GM18505 (cell line): ENCODE measurements around the gene DUSP1.

Experiments
- ATAC-seq: cut with Tn5 transposase; IDR thresholded peaks from one replicate; pipeline ENCODE4 v1.9.1; 2021; ENCODE audit not compliant: unreplicated experiment
- POLR2A ChIP-seq: IDR thresholded peaks from 4 replicates; pipeline ENCODE4 v1.6.1; 2011; ENCODE audit warnings: borderline replicate concordance; ENCODE audit not compliant: insufficient read depth, insufficient read length; ENCODE audit errors: extremely low read depth

The DUSP1 gene

DNA sequence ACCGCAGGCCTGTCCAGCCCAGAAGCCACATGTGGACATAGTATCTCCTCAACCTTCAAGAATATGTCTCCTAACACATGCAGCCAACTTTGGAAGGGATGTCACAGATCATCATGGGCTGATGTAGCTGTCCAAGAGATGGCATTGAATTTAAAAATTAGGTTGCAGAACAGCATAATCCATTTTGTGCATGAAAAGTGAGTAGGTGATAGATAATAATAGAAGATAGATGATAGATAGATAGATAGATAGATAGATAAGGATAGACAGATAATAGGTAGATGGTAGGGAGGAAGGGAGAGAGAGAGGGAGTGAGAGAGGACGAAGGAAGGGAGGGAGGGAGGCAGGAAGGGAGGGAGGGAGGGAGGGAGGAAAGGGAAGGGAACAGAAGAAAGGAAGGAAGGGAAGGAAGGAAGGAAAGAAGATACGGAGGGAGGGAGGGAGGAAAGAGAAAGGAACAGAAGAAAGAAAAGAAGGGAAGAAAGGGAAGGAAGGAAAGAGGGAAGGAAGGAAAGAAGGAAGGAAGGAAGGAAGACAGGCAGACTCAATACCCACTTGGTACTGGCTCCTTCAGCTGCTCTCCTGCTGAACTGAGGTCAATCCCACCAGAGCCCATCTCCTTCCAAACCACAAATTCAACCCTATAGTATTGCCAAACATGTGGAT is 34.2 kb upstream of the DUSP1 start:
- no peak for TF ChIP-seq POLR2A
- ATAC-seq = no peak

DNA sequence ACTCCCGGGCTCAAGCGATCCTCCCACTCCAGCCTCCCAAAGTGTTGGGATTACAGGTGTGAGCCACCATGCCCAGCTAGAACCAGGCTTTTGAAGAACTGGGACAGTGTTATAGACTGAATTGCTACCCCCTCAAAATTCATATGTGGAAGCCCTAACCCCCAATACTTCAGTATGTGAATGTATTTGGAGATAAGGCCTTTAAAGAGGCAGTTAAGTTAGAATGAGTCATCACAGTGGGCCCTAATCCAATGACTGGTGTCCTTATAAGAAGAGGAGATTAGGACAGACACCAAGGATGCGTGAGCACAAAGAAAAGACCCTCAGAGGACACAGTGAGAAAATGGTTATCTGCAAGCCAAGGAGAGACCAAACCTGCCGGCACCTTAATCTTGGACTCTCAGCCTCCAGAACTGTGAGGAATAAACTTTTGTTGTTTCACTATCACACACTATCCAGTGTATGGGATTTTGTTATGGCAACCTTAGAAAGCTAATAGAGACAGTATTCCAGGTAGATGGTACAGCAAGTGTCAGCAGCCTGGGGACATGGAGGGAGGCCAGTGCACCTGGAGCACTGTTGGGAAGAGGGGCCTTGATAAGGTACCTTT is 31.7 kb upstream of the DUSP1 start:
- no peak for ATAC-seq

DNA sequence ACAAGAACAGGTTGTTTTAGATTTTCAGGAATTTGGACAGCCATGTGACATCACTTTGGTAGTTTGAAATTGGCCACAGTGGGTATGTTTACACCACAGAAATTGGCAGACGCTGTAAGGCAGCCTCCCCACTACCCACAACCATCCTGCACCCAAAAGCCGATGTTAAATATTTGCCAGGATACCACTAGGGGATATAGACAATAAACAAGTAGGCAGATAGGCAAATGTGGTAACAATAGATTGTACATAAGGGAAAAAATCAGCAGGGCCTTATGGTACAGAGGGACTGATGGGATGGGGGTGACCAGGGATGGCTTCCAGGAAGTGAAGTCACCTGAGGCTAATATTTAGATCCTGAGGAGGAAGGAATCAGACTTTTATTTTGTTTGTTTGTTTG is 31.1 kb upstream of the DUSP1 start:
- no peak for TF ChIP-seq POLR2A
- no peak for ATAC-seq

More for the DNA sequence above, 31.7 kb upstream of the DUSP1 start:
- TF ChIP-seq POLR2A = no peak

DNA sequence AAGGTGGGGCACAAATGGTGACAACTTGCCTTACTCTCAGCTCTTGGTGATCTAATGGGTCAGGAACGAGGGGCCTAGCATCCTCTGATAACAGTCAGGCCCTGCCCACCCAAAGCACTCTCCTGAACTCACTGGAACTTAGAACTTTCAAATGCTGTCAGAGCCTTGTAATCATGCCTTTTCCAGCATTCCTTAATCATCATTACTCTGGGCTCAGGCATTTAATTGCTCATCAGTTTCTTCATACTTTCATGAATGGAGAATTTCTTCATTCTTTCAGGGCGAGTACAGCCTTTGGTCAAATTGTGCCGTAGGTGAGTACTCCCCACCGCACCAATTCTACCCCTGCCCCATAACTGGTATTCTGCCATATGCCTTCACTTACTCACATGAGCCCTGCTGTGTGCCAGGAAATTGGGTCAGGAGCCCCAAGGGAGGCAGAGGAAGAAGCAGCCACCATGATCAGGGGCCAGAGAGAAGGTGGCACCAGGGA is 30.2 kb upstream of the DUSP1 start:
- no peak for ATAC-seq
- TF ChIP-seq POLR2A = no peak

DNA sequence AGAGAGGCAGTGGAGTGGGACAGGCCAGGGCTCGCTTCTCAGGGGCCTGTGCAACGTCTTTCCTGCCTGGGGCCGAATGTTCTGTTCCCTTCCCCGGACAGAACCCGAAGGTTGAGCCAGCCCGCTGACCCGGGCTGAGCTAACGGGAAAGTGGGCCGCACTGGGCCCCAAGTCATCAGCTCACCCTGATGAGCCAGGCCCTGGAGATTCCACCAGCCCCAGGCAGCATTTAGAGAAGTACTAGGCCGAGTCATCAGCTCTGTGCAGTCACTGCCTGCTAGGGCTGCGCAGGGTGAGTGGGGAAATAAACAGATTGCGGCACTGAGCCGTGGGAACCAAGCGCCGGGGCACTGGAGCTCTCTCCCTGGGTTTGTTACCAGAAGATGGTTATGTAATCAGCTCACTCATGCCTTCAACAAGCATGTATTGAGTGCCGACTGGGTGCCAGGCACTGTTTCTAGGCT is 29.1 kb upstream of the DUSP1 start:
- no peak for ATAC-seq
- TF ChIP-seq POLR2A = no peak

DNA sequence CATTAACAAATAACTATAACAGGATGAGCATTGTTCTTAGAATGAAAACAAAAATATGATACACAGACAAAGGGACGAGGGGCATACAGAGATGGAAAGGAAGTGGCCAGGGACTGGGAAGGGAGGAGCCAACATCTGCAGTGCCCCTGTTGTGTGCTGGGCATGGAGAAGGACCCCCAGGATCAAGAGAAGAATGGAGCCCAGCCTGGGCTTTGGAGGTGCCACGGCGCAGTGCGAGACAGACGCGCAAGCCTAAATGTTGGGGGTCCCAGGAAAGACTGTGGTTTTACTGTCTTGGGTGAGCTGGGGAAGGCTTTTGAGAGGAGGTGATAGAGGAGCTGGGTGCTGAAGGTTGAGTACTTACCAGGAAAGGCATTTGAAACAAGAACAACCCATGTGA is 28.4 kb upstream of the DUSP1 start:
- TF ChIP-seq POLR2A = no peak
- no peak for ATAC-seq

DNA sequence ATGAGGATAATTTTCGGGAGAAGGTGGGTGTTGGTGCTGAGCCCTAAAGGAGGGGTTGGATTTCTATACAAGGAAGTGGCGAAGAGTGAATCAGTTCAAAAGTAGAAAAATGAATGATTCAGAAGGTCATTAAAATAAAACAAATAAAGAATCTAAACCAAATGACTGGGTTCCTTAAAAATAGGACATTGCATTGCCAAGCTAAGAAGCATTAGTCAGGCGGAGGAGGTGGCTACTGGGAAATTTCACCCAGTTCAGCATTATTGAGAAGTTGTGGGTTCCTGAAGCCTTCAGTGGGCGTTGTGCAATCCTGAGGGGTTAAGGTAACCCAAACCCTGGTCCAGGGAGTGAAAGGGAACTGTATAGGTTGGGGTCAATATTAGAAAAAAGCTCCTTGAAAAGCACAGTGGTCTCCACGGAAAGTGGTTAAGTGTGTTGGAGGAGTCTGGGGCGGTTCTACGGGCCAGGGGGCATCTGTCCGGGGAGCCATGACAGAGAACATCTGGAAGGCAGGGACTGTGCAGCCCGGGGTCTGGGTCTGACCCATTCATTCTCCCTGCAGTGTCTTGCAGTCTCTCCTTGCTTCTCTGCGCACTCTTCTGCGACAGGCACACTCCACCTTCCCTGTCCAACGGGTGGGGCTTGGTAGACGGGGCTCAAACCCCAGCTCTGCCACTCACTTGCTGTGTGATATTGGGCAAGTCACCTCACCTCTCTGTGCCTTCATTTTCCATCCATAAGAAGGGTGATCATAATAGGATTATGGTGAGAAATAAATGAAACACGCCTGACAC is 27.6 kb upstream of the DUSP1 start:
- ATAC-seq = no peak
- TF ChIP-seq POLR2A = no peak

DNA sequence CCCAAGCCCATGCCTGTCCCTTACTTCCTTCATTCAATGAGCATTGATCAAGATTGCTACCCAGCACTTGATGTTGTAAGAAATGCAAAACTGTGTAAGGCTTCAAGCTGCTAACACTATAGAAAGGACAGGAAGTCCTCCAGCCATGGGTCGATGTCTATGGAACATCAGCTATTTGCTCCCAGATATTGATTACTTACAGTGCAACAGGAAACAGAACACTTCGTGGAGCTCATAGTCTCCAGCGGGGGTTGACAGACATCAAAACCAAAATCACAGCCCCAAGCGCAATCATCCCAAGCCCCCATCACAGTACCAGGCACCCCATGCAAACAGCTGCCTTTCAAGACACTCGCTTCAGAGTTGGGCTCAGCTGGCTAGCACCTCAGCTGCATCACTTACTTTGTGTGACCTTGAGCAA is 26.8 kb upstream of the DUSP1 start:
- ATAC-seq = no peak
- no peak for TF ChIP-seq POLR2A

DNA sequence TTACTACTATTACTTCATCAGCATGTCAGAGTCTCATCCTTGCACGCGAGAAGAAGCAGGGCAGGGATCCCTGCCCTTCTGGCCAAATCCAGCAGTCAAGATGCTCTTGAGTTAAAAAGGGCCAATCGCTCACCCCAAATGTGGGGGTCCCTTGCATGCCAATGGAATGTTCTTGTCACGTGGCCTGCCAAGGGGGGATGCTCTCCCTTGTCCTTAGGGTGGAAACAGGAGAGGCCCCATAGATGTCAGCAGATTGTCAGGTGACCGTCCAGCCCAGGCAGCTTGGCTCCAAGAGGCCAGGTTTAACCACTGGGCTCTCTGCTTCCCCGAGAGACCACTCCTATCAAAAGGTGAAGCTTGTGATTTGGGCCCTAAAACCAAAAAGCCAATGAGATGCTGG is 25.3 kb upstream of the DUSP1 start:
- ATAC-seq = no peak

DNA sequence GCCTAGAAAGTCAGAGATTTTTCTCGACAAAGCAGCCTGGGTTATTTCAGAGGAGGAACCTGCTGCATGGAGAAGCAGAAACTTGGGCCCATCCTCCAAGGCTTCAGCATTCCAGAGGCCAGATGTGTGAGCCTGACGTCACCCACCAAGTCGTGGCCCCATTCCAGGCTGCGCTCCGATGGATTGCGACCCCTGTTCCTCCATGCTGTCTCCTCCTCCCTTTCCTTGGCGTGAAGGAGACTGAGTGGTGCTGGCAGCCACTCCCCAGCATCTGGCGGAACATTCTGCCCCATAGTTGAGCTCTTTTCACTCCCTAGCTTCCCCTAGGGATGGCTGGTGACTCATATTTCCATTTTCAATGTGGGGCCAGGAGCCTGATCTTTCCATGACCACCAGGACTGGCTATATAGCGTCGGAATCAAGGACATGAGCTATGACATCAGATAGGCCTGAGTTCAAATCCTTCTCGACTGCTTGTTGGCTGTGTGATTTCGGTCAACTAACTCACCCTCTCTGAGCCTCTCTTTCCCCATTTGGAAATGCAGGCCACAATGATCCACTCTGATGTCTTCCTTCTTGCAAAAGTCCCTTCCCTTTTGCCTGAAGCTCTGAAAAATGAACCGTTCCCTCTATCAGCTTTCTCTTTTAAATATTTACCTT is 24.5 kb upstream of the DUSP1 start:
- ATAC-seq = no peak

More for the DNA sequence above, 25.3 kb upstream of the DUSP1 start:
- no peak for TF ChIP-seq POLR2A

DNA sequence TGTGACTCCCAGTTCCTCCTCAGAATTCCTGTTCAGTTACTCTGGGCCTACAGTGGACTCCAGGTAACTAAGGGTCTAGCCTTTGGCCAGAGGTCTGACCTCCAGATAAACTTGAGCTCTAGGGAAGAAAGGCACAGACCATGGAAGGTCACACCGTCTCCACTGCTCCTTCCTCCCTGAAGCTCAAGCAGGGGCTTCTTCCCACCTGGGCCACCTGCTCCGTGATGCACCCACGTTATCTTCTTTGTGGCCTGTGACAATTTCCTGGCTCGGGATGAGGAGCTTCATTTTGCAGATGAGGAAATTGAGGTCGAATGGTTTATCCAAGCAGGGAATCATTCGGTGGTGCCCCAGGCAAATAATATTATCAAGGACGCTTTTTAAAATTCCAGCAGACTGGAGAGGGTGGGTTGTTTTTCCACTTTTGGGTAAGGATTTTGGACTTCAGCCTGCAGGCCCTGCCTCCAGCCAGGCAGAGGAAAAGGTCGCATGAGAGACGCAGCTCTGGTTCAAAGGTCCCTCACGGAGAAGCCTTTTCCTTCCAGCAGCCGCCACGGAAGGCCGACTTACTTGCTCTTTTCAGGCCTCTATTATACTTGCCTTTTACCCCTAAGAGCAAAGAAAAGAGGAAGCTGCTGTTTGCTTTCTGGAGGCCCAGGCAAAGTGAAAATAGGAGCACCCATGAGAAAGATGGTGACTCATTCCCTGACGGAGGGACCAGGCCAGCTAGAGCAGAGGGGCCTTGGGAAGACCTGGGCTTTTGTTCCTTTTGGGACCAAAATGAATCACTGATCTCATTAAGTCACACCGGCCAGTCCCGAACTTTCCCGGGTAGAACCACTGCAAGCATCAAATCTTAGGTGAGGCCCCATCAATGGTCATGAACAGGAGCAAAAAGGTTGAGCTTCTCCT is 22.8 kb upstream of the DUSP1 start:
- TF ChIP-seq POLR2A = no peak
- ATAC-seq = no peak

More for the DNA sequence above, 24.5 kb upstream of the DUSP1 start:
- TF ChIP-seq POLR2A = no peak
